SU-DHL-6 (cell line): Measurements from ENCODE around the gene HOXC13.

Experiments used
- CTCF ChIP-seq: fragments of 200-600 bp; sonication (generic); IDR thresholded peaks from one replicate; pipeline ENCODE4 v1.5.1; 2017; ENCODE audit warnings: antibody characterized with exemption, mild to moderate bottlenecking, low read length, moderate library complexity; ENCODE audit not compliant: insufficient read depth, poor library complexity, severe bottlenecking
- EZH2phosphoT487 ChIP-seq: fragments of 200-600 bp; sonication (generic), shearing (Covaris generic); conservative IDR thresholded peaks from 2 replicates; pipeline ENCODE4 v1.6.1; 2018; ENCODE audit warnings: mild to moderate bottlenecking, antibody characterized with exemption, low read length, moderate library complexity, mixed read lengths

GRCh38 chr12:53948650-53949593 lies 10.3 kb downstream of the HOXC13 start:
- TF ChIP-seq CTCF (no peak), EZH2phosphoT487 (no peak)
